GM18951 (cell line): ENCODE data around the gene RNF19B.

Experiments
- POLR2A ChIP-seq: IDR thresholded peaks from 4 replicates; pipeline ENCODE4 v1.6.1; 2011; ENCODE audit warnings: mild to moderate bottlenecking; ENCODE audit not compliant: insufficient read length, insufficient read depth; ENCODE audit errors: extremely low read depth
- in situ Hi-C: fragments of 300-500 bp; cut with MboI; formaldehyde crosslinking; loops from one replicate; pipeline ENCODE4 v1.12.0; 2022; ENCODE audit warnings: low sequenced_read_pairs, mixed read lengths, inconsistent platforms; ENCODE audit not compliant: unreplicated experiment

The RNF19B gene

GRCh38 chr1:32964461-32965250 is at the start of gene RNF19B:
Gene RNF19B, minus strand, starts transcription at chr1:32964809. Its CDS starts 124 bp downstream, at chr1:32964685.
- in situ Hi-C loops, result no loop called here
- TF ChIP-seq POLR2A, result peak; percentile 99

- in situ Hi-C loops, result no loop called here
- TF ChIP-seq POLR2A, result no peak
Observed at GRCh38 chr1:33013791-33014190, 49.2 kb upstream of the RNF19B start.

DNA sequence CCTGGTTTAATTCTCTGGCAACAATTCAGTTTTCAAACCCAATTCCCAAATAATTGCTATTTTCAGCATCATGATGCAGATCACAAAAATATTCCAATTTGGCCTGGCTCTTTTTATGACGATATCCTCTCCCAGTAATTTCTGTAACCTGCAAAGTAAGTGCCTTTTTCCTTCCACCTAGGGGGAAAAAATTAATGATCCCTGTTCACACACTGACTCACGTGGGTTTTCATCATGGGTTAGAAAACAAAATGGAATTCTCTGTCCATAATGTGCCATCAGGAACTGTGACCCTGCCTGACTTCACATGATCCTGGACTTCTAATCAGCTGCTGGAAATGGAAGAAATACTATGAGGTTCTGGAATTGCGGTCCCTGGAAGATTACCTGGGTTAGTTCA is 47.6 kb upstream of the RNF19B start:
- in situ Hi-C loops, result no loop called here
- no peak for TF ChIP-seq POLR2A

GRCh38 chr1:33010932-33011731 is 46.5 kb upstream of the RNF19B start:
- TF ChIP-seq POLR2A, result no peak
- in situ Hi-C loops, result no loop called here

DNA sequence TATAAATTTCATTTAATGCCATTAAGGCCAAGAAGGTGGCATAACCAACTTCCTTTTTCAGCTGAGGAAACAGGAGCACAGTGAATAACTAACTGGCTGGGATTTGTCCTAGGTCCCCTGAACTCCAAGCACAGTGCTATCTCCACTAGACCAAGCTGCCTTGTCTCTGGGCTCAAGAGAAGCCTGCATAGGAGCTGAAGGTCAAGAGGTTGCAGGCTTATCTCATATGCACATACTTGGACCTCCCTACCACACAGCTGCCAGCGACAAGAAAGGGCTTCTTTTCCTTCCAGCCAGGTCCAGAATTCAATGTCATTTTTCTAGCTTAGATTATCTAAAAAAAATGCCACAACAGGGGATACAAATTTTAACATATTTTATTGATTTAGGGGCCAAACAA is 45.0 kb upstream of the RNF19B start:
- TF ChIP-seq POLR2A, result no peak
- in situ Hi-C loops, result no loop called here

DNA sequence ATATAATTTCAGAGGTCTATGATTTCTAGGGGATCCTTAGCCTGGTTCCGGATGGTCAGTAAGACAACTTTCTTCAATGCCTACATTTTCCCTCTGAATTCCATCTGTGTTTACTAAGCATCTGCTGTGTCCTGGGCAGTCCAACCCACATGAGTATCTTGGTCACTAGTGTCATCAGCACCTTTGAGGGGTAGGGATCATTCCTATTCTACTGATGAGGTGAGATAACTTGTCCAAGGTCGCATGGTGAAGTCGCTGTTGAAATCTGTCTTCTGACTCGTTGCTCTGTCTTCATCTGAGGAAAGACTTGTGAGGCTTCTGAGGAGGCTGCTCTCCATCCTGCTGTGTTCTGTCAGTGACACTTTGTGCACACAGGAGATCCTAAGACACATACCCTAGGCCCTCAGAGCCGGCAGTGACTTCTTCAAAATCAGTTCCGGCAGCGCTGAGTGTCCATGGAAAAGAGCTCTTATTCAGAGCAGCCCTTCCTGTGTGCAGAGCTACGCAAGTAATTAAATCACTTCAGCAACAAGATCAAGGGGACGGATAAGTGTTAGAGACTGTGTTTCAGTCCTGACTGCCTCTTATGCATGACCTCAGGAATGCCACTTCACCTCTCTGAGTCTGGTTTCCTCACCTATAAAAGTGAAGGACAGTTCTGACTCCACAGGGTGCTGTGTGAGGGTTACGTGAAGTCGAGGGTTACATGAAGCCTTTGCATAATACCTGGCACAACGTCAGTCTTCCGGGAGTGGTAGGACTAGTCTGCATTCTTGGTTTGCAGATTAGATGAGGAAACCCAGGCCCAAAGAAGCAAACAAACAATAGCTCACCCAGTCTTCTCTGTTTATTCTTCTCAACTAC is 43.7 kb upstream of the RNF19B start:
- TF ChIP-seq POLR2A, result no peak

GRCh38 chr1:33007190-33008050 is 42.8 kb upstream of the RNF19B start:
- in situ Hi-C loops, result no loop called here
- no peak for TF ChIP-seq POLR2A

More for the DNA sequence above, 43.7 kb upstream of the RNF19B start:
- in situ Hi-C loops, result no loop called here

DNA sequence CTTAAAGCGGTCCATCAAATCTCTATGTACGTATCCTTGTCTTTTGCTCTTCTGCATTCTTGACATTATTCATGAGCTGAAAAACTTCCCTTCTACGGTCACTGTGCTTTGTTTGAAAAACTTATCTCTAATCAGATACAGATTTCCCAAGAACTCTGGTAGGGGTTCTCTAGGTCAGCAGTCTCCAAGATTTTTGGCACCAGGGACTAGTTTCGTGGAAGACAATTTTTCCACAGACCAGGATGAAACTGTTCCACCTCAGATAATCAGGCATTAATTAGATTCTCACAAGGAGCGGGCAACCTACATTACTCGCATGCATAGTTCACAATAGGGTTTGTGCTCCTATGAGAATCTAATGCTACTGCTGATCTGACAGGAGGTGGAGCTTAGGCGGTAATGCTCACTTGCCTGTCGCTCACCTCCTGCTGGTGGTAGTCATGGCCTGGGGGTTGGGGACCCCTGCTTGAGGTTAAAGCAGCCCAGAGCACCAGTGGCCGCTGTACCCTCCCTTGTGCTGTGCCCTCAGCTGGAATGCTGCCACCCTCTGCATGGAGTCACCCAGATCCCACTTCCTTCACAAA is 41.3 kb upstream of the RNF19B start:
- TF ChIP-seq POLR2A, result no peak
- in situ Hi-C loops, result no loop called here

DNA sequence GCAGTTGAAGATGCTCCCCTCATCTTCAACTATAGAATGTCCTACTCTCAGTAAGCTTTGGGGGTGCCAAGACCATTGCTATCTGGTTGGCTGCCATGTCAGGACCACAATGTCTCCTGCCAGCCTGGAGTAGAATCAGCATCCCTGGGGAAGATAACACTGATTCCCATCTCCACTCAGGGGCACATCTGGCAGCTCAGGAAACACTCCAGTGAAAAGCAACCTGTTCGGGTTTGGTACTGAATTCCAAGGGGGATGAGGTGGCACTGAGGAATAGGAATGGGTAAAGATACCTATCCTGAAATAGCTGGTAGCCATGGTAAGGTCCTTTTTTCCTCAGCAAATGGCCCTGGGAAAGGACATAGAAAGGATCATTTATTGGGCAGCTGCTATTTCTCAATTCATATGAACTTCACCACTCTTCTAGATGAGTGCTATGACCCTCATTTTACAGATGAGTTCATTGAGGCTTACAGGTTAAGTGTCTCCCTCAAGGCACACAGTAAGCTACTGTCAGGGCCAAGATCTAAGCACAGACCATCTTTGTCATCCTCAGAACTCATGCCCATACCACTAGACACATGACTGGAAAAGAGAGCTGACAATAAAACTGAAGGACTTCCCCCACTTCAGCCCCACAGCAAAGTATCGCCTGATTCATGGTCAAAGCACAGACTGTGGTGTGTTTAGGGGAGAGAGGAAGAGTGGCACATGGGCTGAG is 40.7 kb upstream of the RNF19B start:
- in situ Hi-C loops, result no loop called here
- TF ChIP-seq POLR2A, result no peak

DNA sequence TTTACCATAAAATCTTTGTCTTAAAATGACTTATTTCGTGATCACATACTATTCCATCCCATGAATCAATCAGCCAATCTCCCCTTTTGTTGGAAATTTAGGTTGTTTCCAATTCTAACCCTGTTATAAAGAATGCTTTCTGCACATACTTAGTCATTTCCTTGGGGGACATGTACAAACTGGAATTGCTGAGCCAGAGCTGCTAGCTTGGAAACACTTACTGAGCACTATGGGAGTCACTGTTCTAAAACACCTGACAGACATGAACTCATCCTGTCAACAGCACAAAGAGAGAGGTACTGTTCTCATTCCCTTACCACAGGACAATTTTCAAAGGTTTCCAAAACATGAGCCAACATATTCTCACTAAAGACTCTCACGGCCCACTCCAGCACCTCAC is 40.0 kb upstream of the RNF19B start:
- in situ Hi-C loops, result no loop called here
- no peak for TF ChIP-seq POLR2A

DNA sequence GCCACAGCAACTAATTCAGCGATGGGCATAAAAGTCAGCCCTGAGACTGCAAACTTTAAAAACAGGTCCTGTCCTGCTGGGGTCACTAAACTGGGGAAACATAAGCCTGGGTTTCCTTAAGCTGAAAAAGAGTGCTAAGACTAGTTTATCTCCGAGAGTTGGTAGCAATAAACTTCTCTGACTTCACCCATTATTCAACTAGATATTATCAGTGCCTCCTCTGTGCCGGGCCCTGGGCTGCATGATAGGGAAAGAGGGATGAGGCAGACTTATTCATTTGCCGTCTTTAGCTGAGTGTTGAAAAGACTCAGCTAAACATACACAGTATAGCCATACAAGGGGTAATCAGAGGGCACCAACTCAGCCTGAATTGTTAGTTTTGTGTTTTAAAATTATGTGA is 39.0 kb upstream of the RNF19B start:
- in situ Hi-C loops, result no loop called here
- TF ChIP-seq POLR2A, result no peak

- TF ChIP-seq POLR2A, result no peak
- in situ Hi-C loops, result no loop called here
Observed at GRCh38 chr1:33002006-33002405, 37.4 kb upstream of the RNF19B start.

DNA sequence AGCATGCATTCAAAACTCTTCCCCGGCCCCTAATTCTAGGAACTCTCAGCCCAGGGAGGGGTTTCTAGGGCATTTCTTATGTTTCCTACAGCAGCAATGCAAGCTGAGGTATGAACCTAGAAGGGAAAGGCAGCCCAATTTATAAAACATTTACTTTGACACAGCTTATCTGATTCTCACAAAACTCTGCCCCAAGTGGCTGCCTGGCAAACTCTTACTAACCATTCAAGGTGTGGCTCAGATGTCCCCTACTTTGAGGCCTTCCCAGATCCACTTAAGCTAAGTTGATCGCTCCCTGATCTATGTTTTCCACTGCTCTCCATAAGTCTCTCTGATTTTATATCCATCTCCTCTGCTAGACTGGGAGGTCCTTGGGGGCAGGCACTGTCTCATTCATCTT is 36.7 kb upstream of the RNF19B start:
- in situ Hi-C loops, result no loop called here
- no peak for TF ChIP-seq POLR2A
